Transverse colon (tissue), 4 donors: ENCODE measurements around the gene TEDDM1.

Experiments
- CTCF ChIP-seq, 5 experiments: fragments of 200-600 bp in 3 of 5; fragments of 450-650 bp in 2 of 5; sonication (generic) in 3 of 5; IDR thresholded peaks; 1 replicate in 2 of 5; 2 replicates in 3 of 5; pipeline ENCODE4 v1.5.1; 2016 to 2017; ENCODE audit warnings: antibody characterized with exemption in 5 of 5, inconsistent platforms in 3 of 5, mild to moderate bottlenecking in 2 of 5, moderate library complexity in 1 of 5
- EP300 ChIP-seq: sonication (generic); formaldehyde crosslinking; IDR thresholded peaks from one replicate; pipeline ENCODE4 v1.6.1; 2017; ENCODE audit warnings: antibody characterized with exemption, low read depth
- POLR2A ChIP-seq: fragments of 450-650 bp; IDR thresholded peaks from one replicate; pipeline ENCODE4 v1.6.1; 2016; ENCODE audit warnings: antibody characterized with exemption, mild to moderate bottlenecking, moderate library complexity
- POLR2AphosphoS5 ChIP-seq, 3 donors: sonication (generic); formaldehyde crosslinking; IDR thresholded peaks; one replicate each; pipeline ENCODE4 v1.6.1; 2016; ENCODE audit warnings: antibody characterized with exemption in 3 of 3

- TF ChIP-seq POLR2A (no peak), CTCF (IDR thresholded peaks at IDR 0.05) (no peak), POLR2AphosphoS5 (IDR thresholded peaks at IDR 0.05) (no peak), EP300 (no peak)
Measured at GRCh38 chr1:182394055-182394775, 6.3 kb downstream of the TEDDM1 start.
